ENCODE measurements around the gene PRND. TPM values are rescaled to one million over a fixed set of nuclear protein-coding genes. Genes with fewer than 3 reads are reported as not detected.

The PRND gene
- total and polyA plus RNA-seq, 2 donors (not counting 1 experiment from before 2014, with no cell fraction given) = 0.03 TPM; not detected in 1

DNA sequence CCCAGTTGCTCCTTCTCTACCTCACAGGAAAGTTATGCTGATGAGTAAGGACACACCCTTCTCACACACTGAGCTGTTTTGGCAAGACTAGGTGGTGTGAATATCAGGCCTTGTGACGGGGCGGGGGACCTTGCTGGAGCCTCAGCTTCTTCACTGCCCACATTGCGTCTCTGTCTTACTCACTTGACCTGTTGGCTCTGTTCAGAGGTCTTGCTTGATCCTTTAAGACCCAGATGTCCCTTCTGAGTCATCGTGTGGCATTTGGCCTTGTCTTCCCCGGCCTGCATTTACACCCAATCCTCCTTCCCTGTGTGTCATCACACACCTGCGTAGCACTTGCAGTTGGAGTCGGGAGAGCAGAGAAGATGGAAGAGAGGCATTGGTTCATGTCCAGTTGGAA is 8.3 kb upstream of the PRND start:
- H3K4me2 ChIP-seq (replicated peaks; ENCODE audit: low read depth, low read length, poor library complexity, severe bottlenecking) = no peak overlapping the region
- no peak for ATAC-seq (ENCODE audit: low read depth)
- H3K9me3 Mint-ChIP-seq (ENCODE audit: insufficient read depth) = peaks cover 3% of the 10 kb centered on the region
- no peak overlapping the region for H3K27ac Mint-ChIP-seq
- no peaks in the 10 kb centered on the region for H3K36me3 ChIP-seq (replicated peaks in 1 of 2; ENCODE audit: control extremely low read depth in 1 of 2, control insufficient read depth in 1 of 2, extremely low read depth in 1 of 2, insufficient read depth in 2 of 2, low read length in 1 of 2)
- H3K27me3 ChIP-seq (replicated peaks in 1 of 4; ENCODE audit: control extremely low read depth in 1 of 4, control insufficient read depth in 3 of 4, insufficient read depth in 4 of 4, low read length in 3 of 4) = no peaks in the 10 kb centered on the region
- no peak overlapping the region for H3K9ac ChIP-seq (ENCODE audit: low read length)
- TF ChIP-seq, protein P1, sequence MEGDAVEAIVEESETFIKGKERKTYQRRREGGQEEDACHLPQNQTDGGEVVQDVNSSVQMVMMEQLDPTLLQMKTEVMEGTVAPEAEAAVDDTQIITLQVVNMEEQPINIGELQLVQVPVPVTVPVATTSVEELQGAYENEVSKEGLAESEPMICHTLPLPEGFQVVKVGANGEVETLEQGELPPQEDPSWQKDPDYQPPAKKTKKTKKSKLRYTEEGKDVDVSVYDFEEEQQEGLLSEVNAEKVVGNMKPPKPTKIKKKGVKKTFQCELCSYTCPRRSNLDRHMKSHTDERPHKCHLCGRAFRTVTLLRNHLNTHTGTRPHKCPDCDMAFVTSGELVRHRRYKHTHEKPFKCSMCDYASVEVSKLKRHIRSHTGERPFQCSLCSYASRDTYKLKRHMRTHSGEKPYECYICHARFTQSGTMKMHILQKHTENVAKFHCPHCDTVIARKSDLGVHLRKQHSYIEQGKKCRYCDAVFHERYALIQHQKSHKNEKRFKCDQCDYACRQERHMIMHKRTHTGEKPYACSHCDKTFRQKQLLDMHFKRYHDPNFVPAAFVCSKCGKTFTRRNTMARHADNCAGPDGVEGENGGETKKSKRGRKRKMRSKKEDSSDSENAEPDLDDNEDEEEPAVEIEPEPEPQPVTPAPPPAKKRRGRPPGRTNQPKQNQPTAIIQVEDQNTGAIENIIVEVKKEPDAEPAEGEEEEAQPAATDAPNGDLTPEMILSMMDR (IDR thresholded peaks at IDR 0.05) = no peak
- TF ChIP-seq EZH2 (IDR thresholded peaks at IDR 0.05; ENCODE audit: borderline replicate concordance, insufficient read depth, low read depth, low read length, poor library complexity, severe bottlenecking) = no peak
- H3K79me2 ChIP-seq (ENCODE audit: control insufficient read depth, insufficient read depth, low read length) = no peaks in the 10 kb centered on the region
- peaks cover 9 to 13% of the 10 kb centered on the region in 2 donors for H3K4me1 ChIP-seq (ENCODE audit: control insufficient read depth in 2 of 2, insufficient read depth in 2 of 2, low read length in 2 of 2)
- CTCF ChIA-PET = no interaction called here
- H3K9me3 ChIP-seq (ENCODE audit: control extremely low read depth in 1 of 3, control insufficient read depth in 2 of 3, insufficient read depth in 1 of 3, low read length in 2 of 3) = no peaks in the 10 kb centered on the region
- no peak overlapping the region for H3K4me3 Mint-ChIP-seq
- intact Hi-C loops (cut with micrococcal nuclease) = no loop called here
- POLR2A ChIA-PET = no interaction called here
- 100% methylated on average over 4 of the region's 7 CpGs for whole genome bisulfite sequencing (ENCODE audit: insufficient coverage)
- H3K4me3 ChIP-seq (ENCODE audit: control extremely low read depth in 1 of 5, extremely low read depth in 1 of 5, insufficient read depth in 1 of 5, low read depth in 2 of 5, low read length in 4 of 5) = no peak overlapping the region
- H3K4me1 Mint-ChIP-seq = peaks cover 25% of the 10 kb centered on the region
- no peaks in the 10 kb centered on the region for H4K20me1 ChIP-seq (ENCODE audit: control insufficient read depth, insufficient read depth, low read length, poor library complexity, severe bottlenecking)
- no peak overlapping the region for H2AFZ ChIP-seq (ENCODE audit: insufficient read depth, low read depth, low read length, poor library complexity, severe bottlenecking)
- H3K27ac ChIP-seq (ENCODE audit: low read length in 2 of 2) = no peak overlapping the region
- no peak for DNase-seq
- H3K27me3 Mint-ChIP-seq = no peaks in the 10 kb centered on the region

DNA sequence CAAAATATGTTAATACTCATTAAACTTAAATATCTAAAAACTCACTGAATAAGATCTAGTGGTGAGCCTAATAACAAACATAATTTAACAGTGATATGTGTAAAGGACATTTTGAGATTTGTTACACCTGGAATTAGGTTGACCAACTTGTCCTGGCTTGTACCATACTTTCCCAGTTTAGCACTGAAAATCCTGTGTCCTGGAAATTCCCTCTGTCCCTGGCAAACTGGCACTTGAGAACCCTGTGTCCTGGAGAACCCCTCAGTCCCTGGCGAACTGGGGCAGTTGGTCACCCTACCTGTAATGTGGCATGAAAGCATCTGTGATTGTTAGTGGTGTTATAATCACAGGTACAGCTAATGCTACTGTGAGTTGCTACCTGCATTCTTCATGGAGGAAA is 6.9 kb upstream of the PRND start:
- H3K4me3 Mint-ChIP-seq = no peak overlapping the region
- Histone ChIP-seq H3K9me3 (ENCODE audit: control extremely low read depth in 1 of 3, control insufficient read depth in 2 of 3, insufficient read depth in 1 of 3, low read length in 2 of 3) (peaks cover 0 to 7% (median 0%) of the 10 kb centered on the region in 3 donors), H3K4me1 (ENCODE audit: control insufficient read depth in 2 of 2, insufficient read depth in 2 of 2, low read length in 2 of 2) (peaks cover 17 to 21% of the 10 kb centered on the region in 2 donors), H3K4me2 (replicated peaks; ENCODE audit: low read depth, low read length, poor library complexity, severe bottlenecking) (no peak overlapping the region), H3K9ac (ENCODE audit: low read length) (no peak overlapping the region), H3K27ac (ENCODE audit: low read length in 2 of 2) (no peak overlapping the region), H3K4me3 (ENCODE audit: control extremely low read depth in 1 of 5, extremely low read depth in 1 of 5, insufficient read depth in 1 of 5, low read depth in 2 of 5, low read length in 4 of 5) (no peak overlapping the region), H3K79me2 (ENCODE audit: control insufficient read depth, insufficient read depth, low read length) (no peaks in the 10 kb centered on the region), H3K36me3 (replicated peaks in 1 of 2; ENCODE audit: control extremely low read depth in 1 of 2, control insufficient read depth in 1 of 2, extremely low read depth in 1 of 2, insufficient read depth in 2 of 2, low read length in 1 of 2) (no peaks in the 10 kb centered on the region), H3K27me3 (replicated peaks in 1 of 4; ENCODE audit: control extremely low read depth in 1 of 4, control insufficient read depth in 3 of 4, insufficient read depth in 4 of 4, low read length in 3 of 4) (no peaks in the 10 kb centered on the region), H4K20me1 (ENCODE audit: control insufficient read depth, insufficient read depth, low read length, poor library complexity, severe bottlenecking) (no peaks in the 10 kb centered on the region), H2AFZ (ENCODE audit: insufficient read depth, low read depth, low read length, poor library complexity, severe bottlenecking) (no peak overlapping the region)
- no peak for TF ChIP-seq EZH2 (IDR thresholded peaks at IDR 0.05; ENCODE audit: borderline replicate concordance, insufficient read depth, low read depth, low read length, poor library complexity, severe bottlenecking)
- TF ChIP-seq, protein P1 (IDR thresholded peaks at IDR 0.05) = no peak
- intact Hi-C loops (cut with micrococcal nuclease) = no loop called here
- no peak overlapping the region for H3K27ac Mint-ChIP-seq
- ChIA-PET POLR2A (no interaction called here), CTCF (interaction anchor here (1.2 kb wide), 1 partner anchor 101 kb away, joined by 5 read pairs; no protein-coding TSS in a partner anchor)
- DNase-seq (no peak), ATAC-seq (ENCODE audit: low read depth) (no peak)
- H3K27me3 Mint-ChIP-seq = no peaks in the 10 kb centered on the region
- no peaks in the 10 kb centered on the region for H3K9me3 Mint-ChIP-seq (ENCODE audit: insufficient read depth)
- H3K4me1 Mint-ChIP-seq = peaks cover 35% of the 10 kb centered on the region
- WGBS (ENCODE audit: insufficient coverage) = 89% methylated on average over 1 of the region's 1 CpG
